ENCODE data around the gene FRYL.

- TF ChIP-seq, protein P1, sequence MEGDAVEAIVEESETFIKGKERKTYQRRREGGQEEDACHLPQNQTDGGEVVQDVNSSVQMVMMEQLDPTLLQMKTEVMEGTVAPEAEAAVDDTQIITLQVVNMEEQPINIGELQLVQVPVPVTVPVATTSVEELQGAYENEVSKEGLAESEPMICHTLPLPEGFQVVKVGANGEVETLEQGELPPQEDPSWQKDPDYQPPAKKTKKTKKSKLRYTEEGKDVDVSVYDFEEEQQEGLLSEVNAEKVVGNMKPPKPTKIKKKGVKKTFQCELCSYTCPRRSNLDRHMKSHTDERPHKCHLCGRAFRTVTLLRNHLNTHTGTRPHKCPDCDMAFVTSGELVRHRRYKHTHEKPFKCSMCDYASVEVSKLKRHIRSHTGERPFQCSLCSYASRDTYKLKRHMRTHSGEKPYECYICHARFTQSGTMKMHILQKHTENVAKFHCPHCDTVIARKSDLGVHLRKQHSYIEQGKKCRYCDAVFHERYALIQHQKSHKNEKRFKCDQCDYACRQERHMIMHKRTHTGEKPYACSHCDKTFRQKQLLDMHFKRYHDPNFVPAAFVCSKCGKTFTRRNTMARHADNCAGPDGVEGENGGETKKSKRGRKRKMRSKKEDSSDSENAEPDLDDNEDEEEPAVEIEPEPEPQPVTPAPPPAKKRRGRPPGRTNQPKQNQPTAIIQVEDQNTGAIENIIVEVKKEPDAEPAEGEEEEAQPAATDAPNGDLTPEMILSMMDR (IDR thresholded peaks at IDR 0.05) = no peak
- TF ChIP-seq POLR2AphosphoS5 (IDR thresholded peaks at IDR 0.05) = no peak
- no peak for TF ChIP-seq POLR2A (IDR thresholded peaks at IDR 0.05)
These were observed 222.6 kb downstream of the FRYL start for GRCh38 chr4:48557478-48557877.

Data from breast epithelium (tissue), 3 donors.